CD4-positive, alpha-beta T cell (primary cell): ENCODE results near the gene SRR. TPM values are rescaled to one million over a fixed set of nuclear protein-coding genes. Genes with fewer than 3 reads are reported as not detected.
A peak's percentile ranks its signal among the peaks of the same experiment; 100 is the strongest.

Experiments used
- ATAC-seq: fragments of 200-7000 bp; cut with Tn5 transposase; one replicate; pipeline ENCODE4 v1.10.0; 2022; ENCODE audit warnings: mild to moderate bottlenecking; ENCODE audit not compliant: poor library complexity
- CTCF ChIA-PET: fragments of 350-600 bp; sonication (Branson Sonifier 250); formaldehyde crosslinking; loops from one replicate; lab custom pipeline; 2021; ENCODE audit warnings: antibody characterized with exemption, inconsistent platforms; lab: Charles Lee
- POLR2A ChIA-PET: fragments of 350-600 bp; sonication (Branson Sonifier 250); formaldehyde crosslinking; loops from one replicate; lab custom pipeline; 2021; ENCODE audit warnings: antibody characterized with exemption, inconsistent platforms; lab: Charles Lee
- DNase-seq, 14 experiments: peaks; one replicate each; pipeline ENCODE4 v3.0.0-alpha.2; 2013 to 2020; ENCODE audit warnings: mixed read lengths in 2 of 14
- H3K27ac ChIP-seq, 2 donors: one replicate each; pipeline versions ENCODE4 v1.5.1 to v1.7.0; 2013; ENCODE audit warnings: low read length in 2 of 2, low read depth in 1 of 2, mild to moderate bottlenecking in 1 of 2
- H3K27me3 ChIP-seq, 2 experiments: 1 replicate in 1 of 2; 2 replicates in 1 of 2; pipeline versions ENCODE4 v1.6.1 to v1.7.0; 2013; ENCODE audit warnings: low read length in 2 of 2, control low read depth in 1 of 2, mild to moderate bottlenecking in 1 of 2, moderate library complexity in 1 of 2; ENCODE audit not compliant: insufficient read depth in 2 of 2, control insufficient read depth in 1 of 2
- H3K36me3 ChIP-seq: one replicate; pipeline ENCODE4 v1.6.1; 2013; ENCODE audit warnings: low read length, control low read depth; ENCODE audit not compliant: insufficient read depth
- H3K4me1 ChIP-seq: one replicate; pipeline ENCODE4 v1.6.1; 2013; ENCODE audit warnings: low read length, control low read depth; ENCODE audit not compliant: insufficient read depth
- H3K4me3 ChIP-seq: one replicate; pipeline ENCODE4 v1.5.1; 2013; ENCODE audit warnings: mild to moderate bottlenecking, low read length, moderate library complexity
- H3K9me3 ChIP-seq, 2 experiments: 1 replicate in 1 of 2; 2 replicates in 1 of 2; pipeline versions ENCODE4 v1.6.1 to v1.7.0; 2013; ENCODE audit warnings: low read length in 2 of 2, mild to moderate bottlenecking in 2 of 2, control low read depth in 1 of 2, moderate library complexity in 1 of 2; ENCODE audit not compliant: control insufficient read depth in 1 of 2, insufficient read depth in 1 of 2
- H3K27ac Mint-ChIP-seq: one replicate; pipeline ENCODE4 v1.8.0; 2020; ENCODE audit warnings: mixed read lengths
- H3K27me3 Mint-ChIP-seq: one replicate; pipeline ENCODE4 v1.8.0; 2021; ENCODE audit warnings: mixed read lengths
- H3K36me3 Mint-ChIP-seq: one replicate; pipeline ENCODE4 v1.8.0; 2021; ENCODE audit warnings: low read depth, mixed read lengths
- H3K4me1 Mint-ChIP-seq: one replicate; pipeline ENCODE4 v1.8.0; 2021; ENCODE audit warnings: low read depth, mixed read lengths
- H3K4me3 Mint-ChIP-seq: one replicate; pipeline ENCODE4 v1.8.0; 2020; ENCODE audit warnings: mild to moderate bottlenecking, mixed read lengths
- H3K9me3 Mint-ChIP-seq: one replicate; pipeline ENCODE4 v1.8.0; 2020; ENCODE audit warnings: mixed read lengths
- intact Hi-C, 2 experiments: fragments of 100-400 bp; cut with DNase I in 1 of 2; cut with micrococcal nuclease in 1 of 2; formaldehyde crosslinking; loops; one replicate each; pipeline versions ENCODE4 v1.15.1 to v1.9.0; 2023 to 2025; cut with DNase I, micrococcal nuclease
- total RNA-seq, 174 experiments: library from RNA in 2 of 174; stranded (reverse) in 2 of 174; gene quantifications; one replicate each; pipeline ENCODE4 v1.2.3 and lab custom pipeline; 2021 to 2026
- TF ChIP-seq, protein P1 (sequence below): fragments of 200-600 bp; IDR thresholded peaks from one replicate; pipeline ENCODE4 v1.8.0; 2022; ENCODE audit warnings: antibody characterized with exemption, mild to moderate bottlenecking

Gene SRR
- total RNA-seq, 2 experiments from 2014 or later = 2.5 to 2.8 TPM

DNA sequence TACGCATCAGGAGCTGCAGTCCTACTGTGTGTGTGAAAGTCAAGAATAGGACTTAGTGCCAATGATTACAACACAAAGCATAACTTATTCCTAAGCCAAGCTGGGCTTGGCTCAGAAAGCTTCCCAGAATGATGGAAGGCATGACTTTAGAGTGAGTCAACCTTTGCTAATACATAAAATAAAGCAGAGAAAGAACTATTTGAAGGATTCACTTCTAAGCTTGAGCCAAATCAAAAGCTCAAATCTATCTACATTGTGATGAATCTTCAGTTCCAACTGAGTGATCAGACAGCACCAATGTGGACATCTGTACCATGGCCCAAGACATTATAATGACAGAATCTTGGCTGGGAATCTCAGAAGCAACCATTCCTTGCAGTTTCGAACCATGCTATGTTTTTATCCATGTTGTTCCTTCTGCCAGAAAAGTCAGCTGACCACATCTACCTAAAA is 41.6 kb upstream of the SRR start:
- Mint-ChIP-seq H3K36me3 (peaks cover 47% of the 10 kb centered on the region), H3K9me3 (no peaks in the 10 kb centered on the region), H3K27me3 (no peaks in the 10 kb centered on the region), H3K4me3 (peak overlapping the region; percentile 46), H3K4me1 (peaks cover 85% of the 10 kb centered on the region), H3K27ac (peak overlapping the region; percentile 98)
- no peaks in the 10 kb centered on the region for H3K36me3 ChIP-seq
- ATAC-seq (no peak), DNase-seq (no peak)
- intact Hi-C loops = loop anchor here in 1 of 2 experiments (2.0 to 5.0 kb wide), 3 partner anchors 15 to 545 kb away; no protein-coding TSS in a partner anchor
- TF ChIP-seq, protein P1, sequence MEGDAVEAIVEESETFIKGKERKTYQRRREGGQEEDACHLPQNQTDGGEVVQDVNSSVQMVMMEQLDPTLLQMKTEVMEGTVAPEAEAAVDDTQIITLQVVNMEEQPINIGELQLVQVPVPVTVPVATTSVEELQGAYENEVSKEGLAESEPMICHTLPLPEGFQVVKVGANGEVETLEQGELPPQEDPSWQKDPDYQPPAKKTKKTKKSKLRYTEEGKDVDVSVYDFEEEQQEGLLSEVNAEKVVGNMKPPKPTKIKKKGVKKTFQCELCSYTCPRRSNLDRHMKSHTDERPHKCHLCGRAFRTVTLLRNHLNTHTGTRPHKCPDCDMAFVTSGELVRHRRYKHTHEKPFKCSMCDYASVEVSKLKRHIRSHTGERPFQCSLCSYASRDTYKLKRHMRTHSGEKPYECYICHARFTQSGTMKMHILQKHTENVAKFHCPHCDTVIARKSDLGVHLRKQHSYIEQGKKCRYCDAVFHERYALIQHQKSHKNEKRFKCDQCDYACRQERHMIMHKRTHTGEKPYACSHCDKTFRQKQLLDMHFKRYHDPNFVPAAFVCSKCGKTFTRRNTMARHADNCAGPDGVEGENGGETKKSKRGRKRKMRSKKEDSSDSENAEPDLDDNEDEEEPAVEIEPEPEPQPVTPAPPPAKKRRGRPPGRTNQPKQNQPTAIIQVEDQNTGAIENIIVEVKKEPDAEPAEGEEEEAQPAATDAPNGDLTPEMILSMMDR = no peak
- no peaks in the 10 kb centered on the region for H3K9me3 ChIP-seq
- ChIA-PET POLR2A (interaction anchor here (1.0 to 6.3 kb wide), 3 partner anchors 11 to 18 kb away, joined by 3 to 77 read pairs (median 4); no protein-coding TSS in a partner anchor), CTCF (interaction anchor here (1.6 to 7.7 kb wide), 2 partner anchors 17 to 205 kb away, joined by 5 to 53 read pairs; no protein-coding TSS in a partner anchor)
- H3K4me3 ChIP-seq = no peak overlapping the region
- no peaks in the 10 kb centered on the region for H3K27me3 ChIP-seq
- peaks cover 87% of the 10 kb centered on the region for H3K4me1 ChIP-seq
- peak overlapping the region in 1 of 2 donors; percentile 1 for H3K27ac ChIP-seq

DNA sequence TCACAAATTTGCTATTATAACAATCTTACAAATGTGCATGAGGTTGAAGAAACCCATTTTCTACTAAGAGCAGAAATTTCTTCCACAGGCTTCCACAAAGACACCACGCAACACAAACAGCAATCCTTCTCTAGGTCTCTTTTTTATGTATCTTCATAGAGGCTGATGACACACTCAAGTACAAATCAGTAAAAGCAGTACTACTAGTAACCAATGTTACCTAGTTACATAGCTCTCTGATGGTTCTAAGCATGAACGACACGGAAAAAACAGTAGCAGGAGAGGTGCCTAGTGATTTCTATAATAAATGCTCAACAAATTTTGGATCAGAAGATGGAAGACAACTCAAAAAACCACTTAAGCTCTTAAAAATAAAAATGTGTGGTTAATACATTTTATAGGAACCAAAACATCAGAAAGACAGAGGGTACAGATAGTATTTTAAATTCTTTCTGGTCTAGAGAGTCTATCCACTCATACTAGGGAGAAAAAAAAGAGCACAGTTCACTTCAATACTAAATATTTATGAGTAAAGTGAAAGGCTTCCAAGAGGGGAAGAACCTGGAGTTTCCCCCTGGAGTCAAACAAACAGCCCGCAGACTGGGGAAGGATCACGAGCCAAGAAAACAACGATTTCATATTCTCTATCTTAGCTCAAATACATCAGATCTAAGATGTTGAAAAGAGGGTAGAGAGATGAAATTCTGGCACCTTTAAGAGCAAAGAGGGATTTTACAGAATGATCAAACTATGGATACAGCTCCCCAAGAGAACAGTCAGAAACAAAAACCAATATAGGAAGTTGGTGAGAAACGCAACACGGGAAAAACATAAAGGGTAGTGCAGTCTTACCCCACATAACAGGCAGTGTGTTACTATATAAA is 40.3 kb upstream of the SRR start:
- Histone ChIP-seq H3K36me3 (no peaks in the 10 kb centered on the region), H3K4me1 (peaks cover 90% of the 10 kb centered on the region), H3K27me3 (no peaks in the 10 kb centered on the region), H3K4me3 (peak overlapping the region; percentile 13), H3K9me3 (no peaks in the 10 kb centered on the region), H3K27ac (peak overlapping the region; percentile 83 to 84)
- DNase-seq (peak in 3 of 14 experiments; percentile 21 to 42 (median 32)), ATAC-seq (peak; percentile 18)
- H3K4me3 Mint-ChIP-seq = peak overlapping the region; percentile 75
- TF ChIP-seq, protein P1 = no peak
- H3K36me3 Mint-ChIP-seq = peaks cover 43% of the 10 kb centered on the region
- no peaks in the 10 kb centered on the region for H3K9me3 Mint-ChIP-seq
- H3K27ac Mint-ChIP-seq = peak overlapping the region; percentile 98
- POLR2A ChIA-PET = interaction anchor here (1.1 to 6.3 kb wide), 9 partner anchors 12 to 209 kb away, joined by 3 to 77 read pairs (median 6); partner anchors contain the start of genes SMG6 and SRR
- H3K27me3 Mint-ChIP-seq = no peaks in the 10 kb centered on the region
- intact Hi-C loops = loop anchor here in 1 of 2 experiments (2.0 to 5.0 kb wide), 3 partner anchors 17 to 546 kb away; no protein-coding TSS in a partner anchor
- CTCF ChIA-PET = interaction anchor here (0.8 to 7.7 kb wide), 6 partner anchors 11 to 209 kb away, joined by 3 to 53 read pairs (median 4); partner anchors contain the start of gene HIC1
- H3K4me1 Mint-ChIP-seq = peaks cover 90% of the 10 kb centered on the region
